AG08396 (cell line): Measurements from ENCODE around the gene SUPT4H1.
A peak's percentile ranks its signal among the peaks of the same experiment; 100 is the strongest.
"Not testable (repeated sequence)": the region's sequence is repeated elsewhere in the genome, so short reads cannot be mapped to it uniquely, and the experiment has no call there.

ENCODE experiments used
- DNase-seq: peaks from one replicate; pipeline ENCODE4 v3.0.0; 2012; ENCODE audit warnings: low spot score, mixed read lengths

SUPT4H1 gene

DNA sequence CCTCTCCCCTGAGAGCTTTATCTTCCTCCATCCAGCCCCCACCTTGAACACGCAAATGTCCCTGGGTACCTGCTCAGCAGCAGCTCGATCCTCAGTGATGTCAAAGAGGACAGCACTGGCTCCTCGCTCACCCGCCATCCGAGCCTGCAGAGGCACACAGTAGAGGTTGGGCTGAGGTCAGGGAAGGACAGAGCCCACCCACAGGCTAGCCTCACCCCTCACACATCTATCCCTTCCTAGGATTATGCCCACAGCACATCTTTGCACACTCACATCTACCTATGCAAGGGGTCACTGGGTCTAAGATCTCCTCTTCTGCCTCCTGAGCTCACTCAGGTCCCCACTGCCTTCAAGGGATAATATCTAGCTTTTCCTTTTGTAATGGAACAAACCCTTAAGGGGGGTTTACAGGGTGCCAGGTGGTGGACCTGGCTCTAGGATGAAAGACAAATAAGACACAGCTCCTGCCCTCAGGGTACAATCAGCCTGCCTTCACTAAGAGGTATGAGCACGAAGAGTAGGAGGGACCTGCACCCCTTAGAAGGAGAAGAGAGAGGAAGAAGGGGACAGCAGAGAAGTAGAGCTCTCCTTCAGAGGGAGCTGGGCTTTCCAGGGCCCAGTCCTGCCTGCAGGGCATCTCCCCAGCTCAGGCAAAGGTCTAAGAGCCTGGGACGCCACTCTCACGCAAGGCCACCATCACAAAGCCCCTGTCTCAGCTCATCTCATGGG lies 11.6 kb upstream of the SUPT4H1 start:
- no peak for DNase-seq

DNA sequence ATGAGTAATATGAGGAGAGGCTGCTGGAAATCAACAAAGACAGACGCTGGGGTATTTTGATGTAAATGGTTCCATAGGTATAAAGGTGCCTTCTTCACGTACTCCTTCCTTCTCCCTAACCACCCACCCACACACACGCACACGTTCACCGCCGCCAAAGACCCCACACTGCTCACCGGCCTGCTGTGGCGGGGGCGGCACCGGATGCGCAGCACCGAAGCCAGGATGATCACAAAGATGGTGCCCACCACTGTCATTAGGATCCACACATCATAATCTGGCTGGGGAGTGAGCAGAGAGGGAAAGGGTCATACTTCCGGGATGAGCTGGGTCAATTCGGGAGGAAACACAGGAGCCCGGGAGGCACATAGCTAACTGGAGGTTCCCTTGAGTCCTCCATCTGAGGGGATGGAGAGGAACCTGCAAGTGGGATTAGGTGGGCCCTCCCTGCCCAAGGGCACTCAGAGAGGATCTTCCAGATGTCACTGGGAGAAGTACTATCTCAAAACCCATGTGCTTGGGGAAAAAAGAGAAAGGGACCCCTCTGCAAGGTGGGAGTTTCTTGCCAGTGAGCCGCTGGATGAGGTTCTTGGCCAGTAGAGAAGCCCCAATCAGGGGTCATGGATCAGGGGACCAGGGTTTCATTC lies 10.5 kb upstream of the SUPT4H1 start:
- no peak for DNase-seq

DNA sequence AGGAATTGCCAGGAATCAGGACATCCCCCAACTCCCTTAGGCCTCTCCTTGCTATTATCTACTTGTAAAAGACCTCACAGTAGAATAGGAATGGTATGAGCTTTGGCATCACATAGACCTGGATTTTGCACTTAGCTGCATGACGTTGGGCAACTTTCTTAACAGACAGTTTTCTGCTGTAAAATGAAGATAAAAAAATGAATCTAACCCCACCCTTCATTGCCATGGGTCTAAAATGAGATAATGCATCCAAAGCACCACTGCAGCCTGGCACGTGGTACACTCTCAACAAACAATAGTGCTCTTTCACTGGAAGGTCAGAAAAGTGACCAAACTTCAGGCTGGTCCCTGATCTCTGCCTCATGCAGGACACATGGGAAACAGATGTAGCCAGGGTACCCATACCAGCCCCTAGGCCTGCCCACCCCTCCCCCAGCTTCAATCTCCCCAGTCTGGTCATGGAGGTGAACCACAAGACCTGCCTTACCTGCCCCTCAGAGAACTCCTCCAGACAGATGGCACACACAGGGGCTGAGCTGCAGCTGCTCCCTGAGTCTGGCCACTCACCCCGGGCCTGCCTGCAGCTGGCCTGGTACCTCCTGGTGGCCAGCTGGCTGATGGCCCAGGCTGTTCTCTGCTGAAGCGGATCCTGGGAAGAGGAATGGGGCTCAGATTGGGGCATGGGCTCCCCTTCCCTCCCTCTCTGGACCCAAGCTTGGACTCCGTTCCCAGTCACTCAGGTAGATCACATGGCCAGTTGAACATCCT lies 8.5 kb upstream of the SUPT4H1 start:
- no peak for DNase-seq

DNA sequence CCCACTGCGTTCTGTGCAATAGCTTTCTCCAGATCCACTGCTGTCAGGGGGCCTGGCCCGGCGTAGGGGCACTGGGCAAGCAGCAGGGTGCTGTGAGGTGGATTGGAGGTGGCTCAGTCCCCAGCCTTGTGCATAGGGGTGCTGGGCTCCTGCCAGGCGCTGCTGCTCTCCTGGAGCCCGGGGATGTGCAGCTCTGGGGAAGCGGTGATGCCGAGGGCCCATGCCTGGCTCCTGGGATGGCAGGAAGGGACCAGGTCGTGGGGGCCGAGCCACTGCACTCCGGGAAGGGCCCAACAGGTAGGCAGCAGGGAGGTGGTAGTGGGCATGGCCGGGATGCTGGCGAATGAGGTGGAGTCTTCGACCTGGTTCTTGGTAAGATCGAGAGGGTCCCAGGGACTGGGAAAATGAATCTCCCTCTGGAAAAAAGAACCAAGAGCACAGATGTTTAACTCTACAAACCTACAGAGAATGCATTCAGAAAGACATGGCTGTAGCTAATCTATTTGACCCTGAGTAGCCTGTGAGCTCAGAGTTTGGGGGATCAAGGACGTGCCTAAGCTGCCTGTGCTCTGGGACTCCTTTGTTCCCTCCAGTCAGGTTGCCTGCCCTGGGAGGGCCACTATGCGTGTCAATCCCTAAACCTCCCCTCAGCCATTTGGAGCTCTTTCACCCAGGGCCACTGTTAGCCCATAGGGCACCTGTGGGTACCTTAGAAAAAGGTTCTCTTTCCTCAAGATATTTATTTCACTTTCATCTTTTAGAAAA lies 6.6 kb upstream of the SUPT4H1 start:
- DNase-seq = peak; percentile 13

DNA sequence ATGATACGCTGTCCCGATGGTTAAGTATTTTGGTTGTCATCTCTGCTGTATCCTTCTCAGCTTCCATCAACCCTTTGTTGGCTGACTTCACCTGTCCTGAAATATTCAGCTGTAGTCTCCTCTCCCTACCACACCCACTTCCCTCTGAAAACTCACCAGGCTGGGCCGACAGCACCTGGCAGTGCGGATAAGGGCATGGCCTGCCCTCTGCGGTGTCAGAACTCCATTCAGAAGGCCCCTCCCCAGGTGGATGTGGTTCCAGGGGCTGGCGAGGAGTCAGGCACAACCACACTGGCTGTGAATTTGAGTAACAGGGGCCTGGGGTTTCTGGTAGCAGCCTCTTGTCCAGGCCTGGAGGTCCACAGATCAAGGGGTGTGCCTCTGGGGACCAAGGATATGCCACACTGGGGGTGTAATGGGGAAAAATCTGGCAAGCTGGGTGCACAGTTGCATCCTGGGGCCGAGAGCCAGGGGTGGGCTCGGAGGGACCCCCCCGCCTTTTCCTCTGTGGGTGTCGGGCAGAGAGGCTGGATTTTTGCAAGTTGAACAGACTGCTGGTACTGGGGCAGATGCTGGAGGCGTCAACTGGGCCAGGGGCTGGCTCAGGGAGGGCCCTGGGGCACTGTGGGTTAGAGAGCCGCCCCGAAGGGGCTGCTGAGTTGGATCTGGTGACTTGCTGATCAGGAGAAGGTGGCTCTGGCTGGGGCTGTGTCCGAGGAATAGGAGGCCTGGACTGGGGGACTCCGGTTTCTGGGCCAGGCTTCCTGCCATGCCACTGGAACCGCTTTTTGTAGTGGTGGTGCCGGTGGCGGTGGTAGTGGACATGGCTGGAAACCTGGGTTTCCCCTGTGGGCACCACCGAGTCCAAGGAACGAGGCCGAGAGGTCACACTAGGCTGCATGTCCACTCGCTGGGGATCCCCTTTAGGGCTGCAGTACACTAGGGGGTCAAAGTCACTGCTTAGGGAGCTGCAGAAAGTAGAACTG lies 5.6 kb upstream of the SUPT4H1 start:
- no peak for DNase-seq

DNA sequence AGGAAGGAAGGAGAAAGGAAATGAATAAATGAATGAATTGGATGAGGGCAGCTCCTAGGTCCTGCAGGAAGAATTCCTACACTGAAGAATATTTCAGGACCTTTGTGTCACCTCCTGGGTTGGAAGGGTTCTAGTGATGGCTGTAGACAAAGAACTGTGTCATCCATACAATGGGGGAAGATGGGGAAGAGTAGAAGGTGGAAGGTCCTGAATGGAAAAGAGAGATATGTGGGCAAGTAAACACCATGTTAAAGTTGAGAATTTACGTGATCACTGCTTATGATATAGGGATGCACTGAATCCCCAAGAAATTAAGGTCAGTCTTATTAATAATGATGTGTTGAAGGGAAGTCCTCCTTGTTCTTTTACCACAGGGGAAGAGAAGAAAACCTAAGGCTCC lies 4.2 kb upstream of the SUPT4H1 start:
- no peak for DNase-seq

DNA sequence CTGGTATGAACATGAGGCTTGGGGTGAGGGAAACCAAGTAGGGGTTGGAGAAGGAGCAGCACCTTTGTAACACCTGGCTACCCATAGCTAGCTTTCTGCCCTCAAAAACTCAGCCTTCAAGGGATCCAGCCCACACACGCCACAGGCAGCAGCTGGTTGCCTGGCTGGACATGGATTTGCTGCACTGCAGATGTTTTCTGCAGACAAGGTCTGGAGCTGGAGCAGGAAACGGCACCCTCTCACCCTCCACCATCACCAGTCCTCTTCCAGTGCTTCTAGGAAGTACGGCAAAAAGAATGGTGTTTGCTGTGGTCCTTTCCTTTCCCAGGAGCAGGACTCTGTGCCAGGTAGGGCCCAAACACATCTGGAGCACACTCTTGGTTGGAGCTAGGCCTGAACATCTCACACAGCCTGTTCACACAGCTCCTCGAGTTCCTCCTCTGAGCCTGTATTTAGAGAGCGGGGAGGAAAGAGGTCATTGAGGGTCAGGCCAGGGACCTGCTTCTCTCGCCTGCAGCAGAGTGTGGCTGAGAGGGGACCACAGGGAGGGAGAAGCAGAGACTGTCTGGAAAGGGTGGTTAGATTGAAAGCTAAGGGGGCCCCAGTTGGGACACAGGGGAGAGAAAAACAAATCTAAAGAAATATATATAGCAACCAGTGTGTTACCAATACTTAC lies 2.7 kb upstream of the SUPT4H1 start:
- no peak for DNase-seq

DNA sequence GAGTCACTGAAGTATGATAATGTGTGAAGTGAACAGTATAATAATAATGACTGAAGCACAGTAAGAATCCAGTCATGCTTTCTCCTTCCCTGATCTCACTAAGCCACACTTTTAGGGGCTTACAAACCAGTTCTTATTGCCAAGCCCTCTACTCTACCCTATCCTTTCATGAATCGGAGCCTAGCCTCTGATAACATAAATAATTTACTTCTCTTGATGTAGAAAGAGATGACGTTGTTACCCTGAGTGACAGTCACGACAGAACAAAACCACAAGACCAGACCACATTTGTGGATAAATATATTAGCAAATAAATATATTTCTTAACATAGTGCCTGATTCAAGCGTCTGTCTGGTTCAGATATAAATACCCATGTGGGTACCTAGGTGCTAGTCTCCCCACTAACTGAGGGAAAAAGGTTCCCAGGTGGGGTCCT lies 1.4 kb upstream of the SUPT4H1 start:
- DNase-seq = no peak

DNA sequence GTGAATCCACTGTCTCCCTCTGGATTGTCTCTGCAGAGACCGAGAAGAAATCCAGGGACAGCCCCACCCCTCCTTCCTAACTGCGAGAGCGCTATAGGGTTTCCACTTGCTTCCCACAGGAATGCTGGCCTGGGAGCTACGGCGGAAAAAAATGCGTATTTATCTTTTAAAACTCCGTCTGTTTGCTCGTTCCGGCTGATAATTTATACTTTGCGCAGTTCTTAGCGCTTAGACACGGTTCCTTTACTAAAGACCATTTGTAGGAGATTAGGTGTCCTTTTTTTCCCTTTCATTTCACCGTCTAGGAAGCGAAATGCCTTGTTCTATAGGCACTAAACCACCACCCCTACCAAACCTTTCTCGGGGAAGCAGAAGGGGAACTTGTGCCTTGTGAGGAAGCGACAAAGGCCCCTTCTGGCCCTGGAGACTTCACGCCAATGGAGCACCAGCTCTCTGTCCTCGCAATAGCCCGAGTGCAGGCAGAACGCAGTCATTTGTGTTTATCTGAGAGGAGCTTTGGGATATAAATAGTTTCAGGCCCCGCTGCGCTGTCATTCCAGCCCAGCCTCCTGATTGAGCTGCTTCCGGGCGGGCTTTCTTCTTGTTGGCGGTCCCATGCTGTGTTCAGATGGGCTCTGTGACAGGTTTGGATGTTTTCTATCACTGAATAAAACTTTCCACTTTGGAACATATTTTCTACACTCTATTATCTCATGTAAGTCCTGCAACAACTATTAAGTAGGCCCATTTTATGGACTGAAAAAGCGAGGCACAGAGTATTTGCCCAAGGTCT lies 791 bp upstream of the SUPT4H1 start:
- peak; percentile 74 for DNase-seq

DNA sequence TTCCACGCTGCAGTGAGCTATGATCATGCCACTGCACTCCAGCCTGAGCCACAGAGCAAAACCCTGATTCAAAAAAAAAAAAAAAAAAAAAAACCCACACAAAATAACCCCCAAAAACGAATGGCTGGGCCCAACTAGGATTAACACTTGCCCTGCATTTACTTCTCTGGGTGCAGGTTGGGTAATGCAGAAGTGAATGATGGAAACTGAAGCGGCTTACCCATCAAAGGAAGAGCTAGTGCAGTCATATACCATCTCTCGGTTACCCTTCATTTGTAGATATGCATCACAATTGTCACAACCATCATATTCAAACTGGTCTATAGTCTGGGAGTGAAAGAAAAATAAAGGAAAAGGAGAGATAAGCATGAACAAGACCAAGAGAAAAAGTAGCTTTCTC lies 819 bp downstream of the SUPT4H1 start:
- DNase-seq = no peak

DNA sequence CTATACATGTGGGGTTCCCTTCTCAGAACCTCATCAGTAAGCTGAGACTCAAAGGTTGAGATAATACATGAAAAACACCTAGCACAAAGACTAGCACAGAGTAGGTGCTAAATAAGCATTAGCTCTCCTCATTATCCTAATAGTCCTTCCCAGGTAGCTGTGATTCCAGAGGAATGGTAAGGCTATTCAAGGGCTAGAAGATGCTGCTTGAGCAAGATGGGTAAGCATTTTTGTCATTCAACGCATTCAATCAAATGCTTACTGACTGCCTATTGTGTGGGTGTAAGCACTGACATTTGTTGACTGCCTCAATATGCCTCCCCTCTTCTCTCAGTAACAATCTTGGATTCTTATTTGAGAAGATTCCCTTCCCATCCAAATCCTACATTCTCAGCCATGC lies 4.0 kb downstream of the SUPT4H1 start:
- DNase-seq = no peak

DNA sequence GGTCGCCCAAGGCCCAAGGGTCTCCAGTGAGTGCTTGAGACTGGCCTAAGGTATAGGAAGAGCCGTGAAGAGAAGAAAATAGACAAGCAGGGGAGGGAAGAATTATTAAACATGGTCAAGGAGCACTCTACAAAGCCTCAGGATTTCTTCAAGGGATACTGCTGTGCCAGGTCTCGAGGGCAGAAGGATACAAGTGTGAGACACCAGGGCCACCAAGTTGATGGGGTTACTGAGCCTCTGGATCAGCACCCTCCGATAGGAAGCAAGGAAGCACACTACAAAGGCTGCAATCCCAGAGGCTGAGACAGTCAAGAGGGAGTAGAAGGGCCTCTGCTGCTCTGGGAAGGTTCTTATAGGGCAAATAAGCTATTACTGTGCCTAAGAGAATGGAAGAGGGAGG lies 6.5 kb downstream of the SUPT4H1 start:
- no peak for DNase-seq

DNA sequence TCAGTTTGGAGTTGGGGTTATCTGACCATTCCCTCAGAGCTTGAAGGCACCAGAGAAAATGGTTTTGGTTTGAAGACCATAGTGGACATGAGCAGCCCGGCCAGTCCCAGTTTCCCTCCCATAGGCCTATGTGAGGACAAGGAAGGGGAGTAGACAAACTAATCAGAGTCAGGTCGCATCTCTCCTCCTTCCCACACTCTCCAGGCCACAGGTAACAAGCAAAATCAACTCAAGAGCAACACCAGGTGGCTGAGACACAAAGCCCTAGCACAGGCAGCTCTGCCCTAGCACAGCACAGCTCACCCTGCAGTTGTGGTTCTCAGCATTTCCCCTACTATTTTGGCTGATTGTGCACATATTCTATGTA lies 7.2 kb downstream of the SUPT4H1 start:
- no peak for DNase-seq

DNA sequence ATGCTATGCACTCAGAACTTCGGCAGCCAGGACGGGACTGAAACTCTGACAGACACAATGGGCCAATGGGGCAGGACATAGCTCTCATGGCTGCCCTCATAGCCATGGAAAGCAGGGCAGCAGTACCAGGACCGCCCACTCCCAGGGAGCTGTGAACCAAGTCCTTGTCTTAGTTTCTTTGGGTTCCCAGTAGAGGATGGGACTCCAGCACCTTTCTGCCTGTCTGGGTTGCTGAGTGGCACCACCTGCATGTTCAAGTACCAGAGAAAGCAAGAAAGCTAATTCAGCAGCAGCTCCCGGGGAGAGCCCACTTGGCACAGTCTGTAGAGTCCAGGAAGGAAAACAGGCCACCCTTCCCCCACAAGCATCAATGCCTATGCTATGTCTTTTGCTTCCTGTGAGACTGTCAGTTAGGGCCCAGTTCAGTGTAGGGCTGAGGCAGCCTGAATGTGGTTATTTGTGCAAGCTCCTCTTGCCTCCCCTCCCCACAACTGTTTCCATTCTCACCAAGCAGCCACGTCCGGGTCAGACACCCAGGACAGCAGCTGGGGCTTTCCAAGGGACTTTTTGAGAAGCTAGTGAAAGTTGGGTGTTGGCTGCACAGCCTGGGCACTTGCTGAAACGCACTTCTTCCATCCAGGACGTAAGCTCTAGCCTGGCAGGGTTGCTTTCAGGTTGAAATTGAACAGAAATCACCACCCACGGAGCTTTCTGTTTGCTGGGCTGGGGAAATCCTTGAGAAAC lies 7.8 kb downstream of the SUPT4H1 start:
- no peak for DNase-seq

DNA sequence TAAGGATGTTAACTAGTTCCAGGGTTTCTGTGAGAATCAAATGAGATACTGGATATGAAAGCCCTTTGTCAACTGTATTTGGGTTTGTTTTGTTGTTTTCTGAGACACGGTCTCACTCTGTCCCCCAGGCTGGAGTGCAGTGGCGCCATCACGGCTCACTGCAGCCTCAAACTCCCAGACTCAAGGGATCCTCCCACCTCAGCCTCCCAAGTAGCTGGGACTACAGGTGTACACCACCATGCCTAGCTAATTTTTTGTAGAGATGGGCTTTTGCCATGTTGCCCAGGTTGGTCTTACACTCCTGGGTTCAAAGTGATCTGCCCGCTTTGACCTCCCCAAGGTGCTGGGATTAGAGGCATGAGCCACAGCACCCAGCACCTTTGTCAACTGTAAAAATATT lies 8.9 kb downstream of the SUPT4H1 start:
- no peak for DNase-seq

DNA sequence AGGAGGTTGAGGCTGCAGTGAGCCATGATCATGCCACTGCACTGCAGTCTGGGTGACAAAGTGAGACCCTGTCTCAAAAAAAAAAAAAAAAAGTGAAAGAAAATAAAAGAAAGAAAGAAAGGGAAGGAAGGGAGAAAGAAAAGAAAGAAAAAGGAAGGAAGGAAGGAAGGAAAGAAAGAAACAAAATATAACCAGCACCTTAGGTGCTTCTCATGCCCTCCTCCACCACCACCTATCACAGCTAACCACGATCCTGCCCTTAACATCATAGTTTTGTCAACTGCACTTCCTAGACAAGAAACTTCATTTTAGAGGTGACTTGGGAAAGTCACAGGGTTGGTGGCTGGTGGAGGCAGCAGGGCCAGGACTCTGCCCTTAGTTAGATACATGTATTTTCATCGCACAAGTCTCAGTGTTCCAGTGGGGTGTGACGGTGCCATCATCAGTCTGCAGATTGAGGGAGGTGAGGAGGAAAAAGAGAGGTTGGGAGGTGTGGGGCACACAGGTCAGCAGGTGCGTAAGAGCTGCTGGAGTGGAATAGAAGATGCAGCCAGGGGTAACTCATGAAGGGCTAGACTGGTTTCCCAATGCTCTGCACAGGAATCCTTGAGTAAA lies 10.0 kb downstream of the SUPT4H1 start:
- DNase-seq = no peak

DNA sequence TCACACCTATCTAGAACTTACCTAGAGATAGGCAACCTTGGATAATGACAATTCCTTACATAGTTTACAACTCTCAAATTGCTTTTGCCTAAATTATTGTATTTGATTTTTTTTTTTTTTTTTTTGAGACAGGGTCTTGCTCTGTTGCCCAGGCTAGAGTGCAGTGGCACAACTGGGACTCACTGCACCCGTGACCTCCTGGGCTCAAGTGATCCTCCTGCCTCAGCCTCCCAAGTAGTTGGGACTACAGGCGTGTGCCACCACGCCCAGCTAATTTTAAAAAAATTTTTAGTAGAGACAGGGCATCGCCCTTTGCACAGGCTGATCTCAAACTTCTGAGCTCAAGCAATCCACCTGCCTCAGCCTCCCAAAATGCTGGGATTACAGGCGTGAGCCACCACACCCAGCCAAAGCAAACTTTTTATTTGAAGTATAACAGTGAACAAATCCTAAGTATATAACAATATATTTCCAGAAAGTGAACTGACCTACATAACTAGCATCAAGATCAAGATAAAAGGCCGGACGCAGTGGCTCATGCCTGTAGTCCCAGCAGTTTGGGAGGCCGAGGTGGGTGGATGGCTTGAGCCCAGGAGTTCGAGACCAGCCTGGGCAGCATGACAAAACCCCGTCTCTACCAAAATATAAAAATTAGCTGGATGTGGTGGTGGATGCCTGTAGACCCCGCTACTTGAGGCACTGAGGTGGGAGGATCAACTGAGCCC lies 10.7 kb downstream of the SUPT4H1 start:
- DNase-seq = not testable (repeated sequence)

DNA sequence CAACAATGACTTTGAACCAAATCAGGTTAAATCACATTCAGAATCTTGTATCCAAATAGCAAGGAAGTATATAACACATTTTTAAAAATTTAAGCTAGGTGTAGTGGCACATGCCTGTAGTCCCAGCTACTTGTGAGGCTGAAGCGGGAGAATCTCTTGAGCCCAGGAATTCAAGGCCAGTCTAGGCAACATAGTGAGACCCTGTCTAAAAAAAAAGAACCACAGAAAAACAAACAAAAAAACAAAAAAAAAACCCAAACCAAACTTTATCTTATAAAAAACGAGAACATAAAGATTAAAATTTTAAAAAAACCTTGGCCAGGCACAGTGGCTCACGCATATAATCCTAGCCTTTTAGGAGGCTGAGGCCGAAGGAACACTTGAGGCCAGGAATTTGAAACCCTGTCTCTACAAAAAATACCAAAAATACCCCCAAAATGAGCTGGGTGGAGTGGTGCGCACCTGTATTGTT lies 11.6 kb downstream of the SUPT4H1 start:
- no peak for DNase-seq
